SJCRH30 (cell line): ENCODE results near the gene DNAH2. TPM values are rescaled to one million over a fixed set of nuclear protein-coding genes. Genes with fewer than 3 reads are reported as not detected.
A peak's percentile ranks its signal among the peaks of the same experiment; 100 is the strongest.

Experiments used
- DNase-seq, 2 experiments: peaks; one replicate each; pipeline ENCODE4 v3.0.0-alpha.2; 2015 to 2020
- H3K27ac ChIP-seq: fragments of 250-450 bp; sonication (Bioruptor Pico); 2 replicates; pipeline ENCODE4 v1.5.1; 2020; ENCODE audit warnings: mild to moderate bottlenecking, moderate library complexity
- H3K27me3 ChIP-seq: fragments of 250-450 bp; sonication (Bioruptor Pico); 2 replicates; pipeline ENCODE4 v1.5.1; 2020; ENCODE audit warnings: mild to moderate bottlenecking, moderate library complexity
- H3K36me3 ChIP-seq: fragments of 250-450 bp; sonication (Bioruptor Pico); 2 replicates; pipeline ENCODE4 v1.5.1; 2020; ENCODE audit warnings: mild to moderate bottlenecking, moderate library complexity
- H3K4me1 ChIP-seq: fragments of 250-450 bp; sonication (Bioruptor Pico); 2 replicates; pipeline ENCODE4 v1.5.1; 2020; ENCODE audit warnings: mild to moderate bottlenecking, moderate library complexity
- H3K4me3 ChIP-seq: fragments of 250-450 bp; sonication (Bioruptor Pico); 2 replicates; pipeline ENCODE4 v1.5.1; 2020; ENCODE audit warnings: mild to moderate bottlenecking, moderate library complexity
- H3K9me3 ChIP-seq: fragments of 250-450 bp; sonication (Bioruptor Pico); replicated peaks from 2 replicates; pipeline ENCODE4 v1.5.1; 2020; ENCODE audit warnings: mild to moderate bottlenecking, moderate library complexity
- total RNA-seq: library from RNA; depleted of rRNA; stranded (reverse); fragments of >200 nt; shearing (Covaris generic); gene quantifications from 2 replicates; pipeline ENCODE4 v1.2.3, GENCODE V29; 2014

Gene DNAH2
- total RNA-seq, 1 experiment from 2014 or later: not detected

- H3K27ac ChIP-seq: peak overlapping the region; percentile 22; the same call in 1 of the 2 replicates
- peak overlapping the region; percentile 94 for H3K4me3 ChIP-seq
- H3K4me1 ChIP-seq: peaks cover 8% of the 10 kb centered on the region; the same call in 1 of the 2 replicates
- H3K36me3 ChIP-seq: peaks cover 5% of the 10 kb centered on the region
- H3K27me3 ChIP-seq: no peaks in the 10 kb centered on the region
- no peak for DNase-seq
- no peaks in the 10 kb centered on the region for H3K9me3 ChIP-seq
Measured at GRCh38 chr17:7688808-7689316, 28.7 kb upstream of the DNAH2 start.

DNA sequence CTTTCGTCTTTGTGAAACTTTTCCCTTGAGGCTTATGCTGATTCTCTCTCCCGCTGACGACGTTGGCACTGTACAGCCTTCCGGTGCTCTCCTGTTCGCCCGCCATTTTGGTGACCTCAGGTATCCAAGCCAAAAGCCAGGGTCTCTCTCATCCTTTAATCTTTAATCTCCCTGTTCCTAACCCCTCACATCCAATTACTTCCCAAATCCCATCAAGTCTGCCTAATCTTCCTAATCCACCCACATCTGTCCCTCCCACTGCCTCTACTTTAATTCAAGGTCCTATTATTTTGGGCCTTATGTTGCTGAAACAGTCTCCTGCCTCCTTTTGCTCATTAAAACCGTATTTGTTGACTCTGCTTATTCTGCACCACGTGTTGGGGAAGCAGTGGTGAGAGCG lies 22.0 kb upstream of the DNAH2 start:
- H3K36me3 ChIP-seq: no peaks in the 10 kb centered on the region
- H3K27me3 ChIP-seq: no peaks in the 10 kb centered on the region
- H3K4me3 ChIP-seq: no peak overlapping the region
- no peak overlapping the region for H3K27ac ChIP-seq
- H3K9me3 ChIP-seq: no peaks in the 10 kb centered on the region
- DNase-seq: no peak
- H3K4me1 ChIP-seq: no peaks in the 10 kb centered on the region

DNA sequence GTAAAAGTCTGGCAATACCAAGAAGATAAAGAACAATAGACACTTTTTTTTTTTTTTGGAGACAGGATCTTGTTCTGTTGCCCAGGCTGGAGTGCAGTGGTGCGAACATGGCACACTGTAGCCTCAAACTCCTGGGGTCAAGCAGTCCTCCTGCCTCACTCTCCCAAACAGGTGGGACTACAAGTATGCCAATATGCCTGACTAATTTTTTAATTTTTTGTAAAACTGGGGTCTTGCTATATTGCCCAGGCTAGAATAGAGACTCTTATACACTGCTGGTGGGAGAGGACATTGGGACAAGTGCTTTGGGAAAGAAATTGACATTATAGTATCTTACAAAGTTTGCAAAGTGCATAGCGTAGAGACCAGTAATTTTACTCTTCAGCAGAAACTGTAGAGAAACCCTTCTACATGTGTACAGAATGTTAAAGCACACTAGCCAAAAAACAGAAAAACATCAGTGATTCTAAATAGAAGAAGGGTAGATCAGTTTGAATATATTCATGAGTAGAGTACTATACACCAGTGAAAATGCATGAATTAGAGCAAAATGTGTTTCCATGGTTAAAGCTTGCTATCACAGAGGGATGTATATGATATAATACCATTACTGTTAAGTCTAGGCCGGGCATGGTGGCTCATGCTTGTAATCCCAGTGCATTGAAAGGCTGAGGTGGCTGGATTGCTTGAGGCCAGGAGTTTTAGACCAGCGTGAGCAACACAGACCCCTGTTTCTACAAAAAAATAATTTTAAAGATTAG lies 19.5 kb upstream of the DNAH2 start:
- no peaks in the 10 kb centered on the region for H3K27me3 ChIP-seq
- H3K4me1 ChIP-seq: no peaks in the 10 kb centered on the region
- DNase-seq: no peak
- H3K36me3 ChIP-seq: no peaks in the 10 kb centered on the region
- no peak overlapping the region for H3K4me3 ChIP-seq
- H3K27ac ChIP-seq: no peak overlapping the region
- no peaks in the 10 kb centered on the region for H3K9me3 ChIP-seq

DNA sequence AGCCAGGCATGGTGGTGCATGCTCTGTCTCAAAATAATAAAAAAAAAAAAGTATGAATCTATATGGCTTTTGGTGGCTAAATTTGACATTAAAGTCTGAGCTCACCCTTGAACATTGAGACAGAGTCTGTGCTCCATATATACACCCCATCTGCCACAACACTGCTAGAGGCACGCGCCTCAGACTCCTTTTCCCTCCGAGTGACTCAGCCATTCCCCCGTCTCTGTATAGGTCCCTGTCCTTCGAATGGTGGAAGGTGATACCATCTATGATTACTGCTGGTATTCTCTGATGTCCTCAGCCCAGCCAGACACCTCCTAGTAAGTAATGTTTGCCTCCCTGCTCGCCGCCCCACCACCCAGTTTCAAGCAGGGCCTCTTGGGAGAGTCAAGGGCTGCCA lies 17.0 kb upstream of the DNAH2 start:
- Histone ChIP-seq H3K4me1 (no peaks in the 10 kb centered on the region), H3K4me3 (no peak overlapping the region), H3K27ac (no peak overlapping the region), H3K36me3 (no peaks in the 10 kb centered on the region), H3K9me3 (no peaks in the 10 kb centered on the region), H3K27me3 (no peaks in the 10 kb centered on the region)
- no peak for DNase-seq

DNA sequence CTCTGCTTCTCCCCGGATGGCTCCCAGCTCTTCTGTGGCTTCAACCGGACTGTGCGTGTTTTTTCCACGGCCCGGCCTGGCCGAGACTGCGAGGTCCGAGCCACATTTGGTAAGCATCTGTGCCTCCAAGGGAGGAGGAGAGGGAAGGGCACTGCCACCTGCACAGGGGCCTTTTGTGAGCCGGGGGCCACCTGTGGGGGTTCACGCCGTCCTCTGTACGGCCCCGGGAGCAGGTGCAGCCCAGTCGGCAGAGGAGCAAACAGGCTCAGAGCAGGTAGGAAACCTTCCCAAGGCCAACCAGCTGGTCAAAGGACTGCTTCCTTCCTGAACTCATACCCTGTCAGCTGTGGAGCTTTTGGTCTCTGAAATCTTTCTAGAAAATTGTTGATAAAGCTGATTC lies 15.9 kb upstream of the DNAH2 start:
- H3K4me3 ChIP-seq: no peak overlapping the region
- no peak overlapping the region for H3K27ac ChIP-seq
- DNase-seq: no peak
- H3K4me1 ChIP-seq: no peaks in the 10 kb centered on the region
- H3K27me3 ChIP-seq: no peaks in the 10 kb centered on the region
- H3K9me3 ChIP-seq: no peaks in the 10 kb centered on the region
- H3K36me3 ChIP-seq: no peaks in the 10 kb centered on the region

GRCh38 chr17:7702776-7703175 lies 14.8 kb upstream of the DNAH2 start:
- H3K9me3 ChIP-seq: no peaks in the 10 kb centered on the region
- H3K4me3 ChIP-seq: no peak overlapping the region
- DNase-seq: no peak
- H3K4me1 ChIP-seq: no peaks in the 10 kb centered on the region
- no peaks in the 10 kb centered on the region for H3K36me3 ChIP-seq
- H3K27me3 ChIP-seq: no peaks in the 10 kb centered on the region
- no peak overlapping the region for H3K27ac ChIP-seq

DNA sequence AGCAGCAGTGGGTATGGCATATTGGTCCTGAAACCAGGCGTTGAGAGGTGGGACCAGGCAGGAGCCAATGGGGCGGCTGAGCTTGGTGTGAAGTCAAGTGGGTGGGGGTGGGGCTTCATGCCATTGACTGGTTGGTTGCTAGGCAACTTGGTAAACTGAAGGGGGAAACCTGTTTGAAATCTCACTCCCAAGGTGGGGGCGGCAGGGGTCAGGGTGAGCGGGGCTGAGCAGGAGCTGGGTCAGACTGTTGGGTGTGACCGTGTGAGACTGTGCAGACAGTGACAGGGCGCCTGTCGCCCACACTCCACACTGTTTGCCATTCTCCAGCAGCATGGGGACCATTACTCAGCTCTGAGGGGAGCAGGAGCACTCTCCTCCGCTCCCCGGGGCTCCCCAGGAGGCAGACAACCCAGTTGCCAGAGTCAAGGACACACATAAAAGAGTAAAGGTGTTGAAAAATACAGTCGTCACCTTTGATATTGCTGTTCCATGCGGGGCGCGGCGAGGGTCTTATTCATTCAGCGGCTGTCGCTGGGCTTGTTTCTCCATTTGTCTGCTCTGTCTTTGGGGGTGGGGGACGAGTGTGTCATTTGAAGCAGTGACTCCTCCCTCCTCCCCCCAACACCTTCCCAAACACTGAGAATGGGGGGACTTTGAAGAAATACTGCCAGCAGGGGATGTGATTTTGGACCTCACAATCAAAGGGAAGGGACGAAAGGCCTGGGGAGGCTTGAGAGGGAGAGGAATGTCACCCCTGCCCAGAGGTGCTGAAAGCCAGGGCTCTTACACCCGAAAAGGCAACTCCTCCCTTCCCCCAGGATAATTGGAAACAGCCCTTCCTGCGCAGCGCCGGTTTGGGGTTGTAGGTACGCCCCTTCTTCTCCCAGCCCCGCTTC lies 13.7 kb upstream of the DNAH2 start:
- H3K9me3 ChIP-seq: no peaks in the 10 kb centered on the region
- no peak overlapping the region for H3K4me3 ChIP-seq
- H3K27me3 ChIP-seq: no peaks in the 10 kb centered on the region
- H3K4me1 ChIP-seq: no peaks in the 10 kb centered on the region
- H3K27ac ChIP-seq: no peak overlapping the region
- H3K36me3 ChIP-seq: no peaks in the 10 kb centered on the region
- DNase-seq: peak in 1 of 2 experiments; percentile 29

DNA sequence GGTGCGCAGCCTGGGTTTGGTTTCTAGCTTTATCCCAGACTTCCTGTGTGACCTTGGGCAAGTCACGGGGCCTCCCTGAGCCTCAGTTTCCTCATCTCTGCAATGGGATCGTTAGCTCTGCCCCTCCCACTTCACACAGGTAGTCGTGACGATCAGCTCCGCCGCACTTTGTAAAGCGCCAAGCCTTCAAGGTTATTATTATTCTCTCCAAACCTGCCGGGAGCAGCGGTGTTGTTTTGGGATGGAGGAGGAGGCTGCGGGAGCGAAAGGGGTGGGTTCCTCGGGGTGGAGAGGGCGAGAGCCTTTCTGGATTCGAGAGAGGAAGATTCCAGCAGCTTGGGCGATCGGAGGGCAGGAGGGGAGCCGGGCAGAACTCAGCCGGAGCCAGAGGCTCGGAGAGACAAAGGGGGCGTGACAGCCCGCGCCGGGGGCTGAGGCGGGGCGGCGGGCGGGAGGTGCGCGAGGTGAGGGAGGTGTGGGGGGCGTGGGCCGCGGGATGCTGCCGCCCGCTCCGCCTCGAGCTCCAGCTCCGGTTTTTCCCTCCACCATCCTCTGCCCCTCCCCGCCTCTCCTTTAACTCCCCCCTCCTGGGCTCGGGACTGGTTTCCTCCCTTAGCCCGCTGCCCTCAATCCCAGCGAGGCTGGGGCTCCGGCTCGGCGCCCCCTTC lies 12.8 kb upstream of the DNAH2 start, which contains the start of gene EFNB3:
TSS of gene EFNB3 (plus strand) at position 602 of the 668 bp plus-strand sequence. CDS start 397 bp downstream, outside the sequence.
- no peaks in the 10 kb centered on the region for H3K36me3 ChIP-seq
- H3K4me3 ChIP-seq: peak within 1 kb of the TSS; percentile 61
- no peaks in the 10 kb centered on the region for H3K4me1 ChIP-seq
- DNase-seq: peak; percentile 53 to 62
- H3K27ac ChIP-seq: no peak within 1 kb of the TSS
- no peaks in the 10 kb centered on the region for H3K27me3 ChIP-seq
- H3K9me3 ChIP-seq: no peaks in the 10 kb centered on the region

- H3K27ac ChIP-seq: no peak overlapping the region
Measured at GRCh38 chr17:7705269-7706255, 12.0 kb upstream of the DNAH2 start.

GRCh38 chr17:7706631-7707354 lies 10.8 kb upstream of the DNAH2 start:
- Histone ChIP-seq H3K4me3 (no peak overlapping the region), H3K4me1 (no peaks in the 10 kb centered on the region), H3K36me3 (no peaks in the 10 kb centered on the region), H3K27me3 (no peaks in the 10 kb centered on the region), H3K27ac (no peak overlapping the region), H3K9me3 (no peaks in the 10 kb centered on the region)
- no peak for DNase-seq

More at GRCh38 chr17:7705269-7706255, 12.0 kb upstream of the DNAH2 start:
- Histone ChIP-seq H3K9me3 (no peaks in the 10 kb centered on the region), H3K4me3 (peak overlapping the region; percentile 61), H3K36me3 (no peaks in the 10 kb centered on the region), H3K27me3 (no peaks in the 10 kb centered on the region), H3K4me1 (no peaks in the 10 kb centered on the region)
- no peak for DNase-seq

GRCh38 chr17:7707446-7707845 lies 10.1 kb upstream of the DNAH2 start:
- H3K27me3 ChIP-seq: no peaks in the 10 kb centered on the region
- H3K4me3 ChIP-seq: no peak overlapping the region
- no peaks in the 10 kb centered on the region for H3K9me3 ChIP-seq
- DNase-seq: no peak
- H3K27ac ChIP-seq: no peak overlapping the region
- H3K4me1 ChIP-seq: no peaks in the 10 kb centered on the region
- no peaks in the 10 kb centered on the region for H3K36me3 ChIP-seq

DNA sequence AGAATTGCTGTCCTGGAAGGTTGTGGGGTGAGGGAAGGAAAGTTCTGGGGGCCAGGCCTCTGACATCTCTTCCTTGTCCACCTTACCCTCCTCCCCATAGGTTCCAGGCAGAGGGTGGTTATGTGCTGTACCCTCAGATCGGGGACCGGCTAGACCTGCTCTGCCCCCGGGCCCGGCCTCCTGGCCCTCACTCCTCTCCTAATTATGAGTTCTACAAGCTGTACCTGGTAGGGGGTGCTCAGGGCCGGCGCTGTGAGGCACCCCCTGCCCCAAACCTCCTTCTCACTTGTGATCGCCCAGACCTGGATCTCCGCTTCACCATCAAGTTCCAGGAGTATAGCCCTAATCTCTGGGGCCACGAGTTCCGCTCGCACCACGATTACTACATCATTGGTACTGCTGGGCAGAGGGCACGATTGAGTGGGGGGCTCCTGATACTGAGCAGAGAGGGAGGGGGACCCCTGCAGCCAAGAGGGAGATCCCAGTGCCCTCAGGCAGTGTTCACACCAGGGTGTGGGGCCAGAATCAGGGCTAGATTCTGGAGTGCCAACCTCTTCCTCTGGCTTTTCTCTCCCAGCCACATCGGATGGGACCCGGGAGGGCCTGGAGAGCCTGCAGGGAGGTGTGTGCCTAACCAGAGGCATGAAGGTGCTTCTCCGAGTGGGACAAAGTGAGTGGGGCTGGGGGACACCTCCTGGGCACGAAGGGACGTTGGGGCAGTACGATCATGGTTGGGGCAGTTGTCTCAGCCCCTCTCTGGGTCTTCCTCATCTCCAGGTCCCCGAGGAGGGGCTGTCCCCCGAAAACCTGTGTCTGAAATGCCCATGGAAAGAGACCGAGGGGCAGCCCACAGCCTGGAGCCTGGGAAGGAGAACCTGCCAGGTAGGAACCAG lies 9.4 kb upstream of the DNAH2 start:
- no peak for DNase-seq
- no peaks in the 10 kb centered on the region for H3K4me1 ChIP-seq
- no peak overlapping the region for H3K4me3 ChIP-seq
- H3K36me3 ChIP-seq: no peaks in the 10 kb centered on the region
- H3K9me3 ChIP-seq: no peaks in the 10 kb centered on the region
- no peak overlapping the region for H3K27ac ChIP-seq
- no peaks in the 10 kb centered on the region for H3K27me3 ChIP-seq
